ENCODE measurements around the gene KIF23. TPM values are rescaled to one million over a fixed set of nuclear protein-coding genes. Genes with fewer than 3 reads are reported as not detected.

KIF23 gene
- total RNA-seq = 23.3 and 38.2 TPM in 2 replicates

GRCh38 chr15:69413822-69414700 lies at the start of gene KIF23:
TSS of gene KIF23 (plus strand) at chr15:69414349. CDS start at chr15:69414466, 117 bp downstream.

GRCh38 chr15:69452692-69453521 lies 38.8 kb downstream of the KIF23 start, which contains the start of gene RPLP1:
TSS of gene RPLP1 (plus strand) at chr15:69452818. CDS start at chr15:69452949, 131 bp downstream.

Other genes with a start within 250 kb of the KIF23 start
- gene PAQR5, start 115.4 kb upstream of the KIF23 start, total RNA-seq = 2.1 and 36.5 TPM in 2 replicates
- 50.8 and 54.6 TPM in 2 replicates for gene RPLP1, start 38.5 kb downstream of the KIF23 start, total RNA-seq